SH-SY5Y (cell line): Measurements from ENCODE around the gene BOLL.

Source experiments
- GATA2 ChIP-seq: IDR thresholded peaks from 2 replicates; pipeline ENCODE4 v1.6.1; 2011; ENCODE audit warnings: mild to moderate bottlenecking, low read depth, low read length
- GATA3 ChIP-seq: IDR thresholded peaks from 2 replicates; pipeline ENCODE4 v1.6.1; 2011; ENCODE audit warnings: low read depth, mild to moderate bottlenecking, low read length, moderate library complexity

GRCh38 chr2:197706839-197707207 is 78.3 kb downstream of the BOLL start:
- TF ChIP-seq GATA2 (no peak), GATA3 (no peak)
